ENCODE results near the gene GNAI3. TPM values are rescaled to one million over a fixed set of nuclear protein-coding genes. Genes with fewer than 3 reads are reported as not detected.

GNAI3 gene
- total RNA-seq, 2 experiments from 2014 or later: 5.1 to 5.4 TPM

- no peak overlapping the region for H3K4me3 ChIP-seq (ENCODE audit: low read length)
- no peaks in the 10 kb centered on the region for H3K27me3 Mint-ChIP-seq
- peaks cover 35% of the 10 kb centered on the region for H3K4me1 ChIP-seq (ENCODE audit: insufficient read depth, low read length)
- H3K4me3 Mint-ChIP-seq: no peak overlapping the region
- intact Hi-C loops (cut with DNase I, micrococcal nuclease): no loop called here
- POLR2A ChIA-PET: interaction anchor here (8.8 kb wide), 1 partner anchor 28 kb away, joined by 318 read pairs; the partner anchor contains the start of genes AMIGO1 and CYB561D1
- no peak for DNase-seq
- H3K4me1 Mint-ChIP-seq (ENCODE audit: low read depth): peaks cover 35% of the 10 kb centered on the region
- CTCF ChIA-PET: interaction anchor here (10.3 kb wide), 1 partner anchor 29 kb away, joined by 474 read pairs; the partner anchor contains the start of genes AMIGO1 and CYB561D1
- ATAC-seq (ENCODE audit: poor library complexity): no peak
- H3K27ac Mint-ChIP-seq: no peak overlapping the region
- TF ChIP-seq, protein P1, sequence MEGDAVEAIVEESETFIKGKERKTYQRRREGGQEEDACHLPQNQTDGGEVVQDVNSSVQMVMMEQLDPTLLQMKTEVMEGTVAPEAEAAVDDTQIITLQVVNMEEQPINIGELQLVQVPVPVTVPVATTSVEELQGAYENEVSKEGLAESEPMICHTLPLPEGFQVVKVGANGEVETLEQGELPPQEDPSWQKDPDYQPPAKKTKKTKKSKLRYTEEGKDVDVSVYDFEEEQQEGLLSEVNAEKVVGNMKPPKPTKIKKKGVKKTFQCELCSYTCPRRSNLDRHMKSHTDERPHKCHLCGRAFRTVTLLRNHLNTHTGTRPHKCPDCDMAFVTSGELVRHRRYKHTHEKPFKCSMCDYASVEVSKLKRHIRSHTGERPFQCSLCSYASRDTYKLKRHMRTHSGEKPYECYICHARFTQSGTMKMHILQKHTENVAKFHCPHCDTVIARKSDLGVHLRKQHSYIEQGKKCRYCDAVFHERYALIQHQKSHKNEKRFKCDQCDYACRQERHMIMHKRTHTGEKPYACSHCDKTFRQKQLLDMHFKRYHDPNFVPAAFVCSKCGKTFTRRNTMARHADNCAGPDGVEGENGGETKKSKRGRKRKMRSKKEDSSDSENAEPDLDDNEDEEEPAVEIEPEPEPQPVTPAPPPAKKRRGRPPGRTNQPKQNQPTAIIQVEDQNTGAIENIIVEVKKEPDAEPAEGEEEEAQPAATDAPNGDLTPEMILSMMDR (IDR thresholded peaks at IDR 0.05): no peak
- no peaks in the 10 kb centered on the region for H3K9me3 ChIP-seq (ENCODE audit: control insufficient read depth in 1 of 2, insufficient read depth in 1 of 2, low read length in 2 of 2)
- no peaks in the 10 kb centered on the region for H3K9me3 Mint-ChIP-seq
- H3K27ac ChIP-seq (ENCODE audit: low read depth in 1 of 2, low read length in 2 of 2): no peak overlapping the region
- no peaks in the 10 kb centered on the region for H3K36me3 Mint-ChIP-seq (ENCODE audit: low read depth)
- H3K27me3 ChIP-seq (ENCODE audit: control insufficient read depth in 1 of 2, insufficient read depth in 2 of 2, low read length in 2 of 2): no peaks in the 10 kb centered on the region
- H3K36me3 ChIP-seq (ENCODE audit: insufficient read depth, low read length): no peaks in the 10 kb centered on the region
Measured at GRCh38 chr1:109528712-109529111, 19.7 kb upstream of the GNAI3 start.

- ATAC-seq (ENCODE audit: poor library complexity) (no peak), DNase-seq (no peak)
- H3K27me3 Mint-ChIP-seq: no peaks in the 10 kb centered on the region
- TF ChIP-seq, protein P1 (IDR thresholded peaks at IDR 0.05): no peak
- H3K4me3 Mint-ChIP-seq: no peak overlapping the region
- peaks cover 35% of the 10 kb centered on the region for H3K4me1 Mint-ChIP-seq (ENCODE audit: low read depth)
- ChIA-PET CTCF (interaction anchor here (10.3 kb wide), 1 partner anchor 30 kb away, joined by 474 read pairs; the partner anchor contains the start of genes AMIGO1 and CYB561D1), POLR2A (interaction anchor here (0.7 to 8.8 kb wide), 4 partner anchors 10 to 29 kb away, joined by 3 to 318 read pairs (median 4); partner anchors contain the start of genes AMIGO1, CYB561D1 and GNAI3)
- H3K9me3 ChIP-seq (ENCODE audit: control insufficient read depth in 1 of 2, insufficient read depth in 1 of 2, low read length in 2 of 2): no peaks in the 10 kb centered on the region
- H3K27ac Mint-ChIP-seq: no peak overlapping the region
- no peaks in the 10 kb centered on the region for H3K9me3 Mint-ChIP-seq
- H3K27ac ChIP-seq (ENCODE audit: low read depth in 1 of 2, low read length in 2 of 2): no peak overlapping the region
- H3K27me3 ChIP-seq (ENCODE audit: control insufficient read depth in 1 of 2, insufficient read depth in 2 of 2, low read length in 2 of 2): no peaks in the 10 kb centered on the region
- no peaks in the 10 kb centered on the region for H3K36me3 Mint-ChIP-seq (ENCODE audit: low read depth)
- intact Hi-C loops (cut with DNase I, micrococcal nuclease): loop anchor here (5.0 kb wide), 2 partner anchors 103 to 703 kb away; partner anchors contain the start of gene PSMA5 (in 1 of the 2)
- H3K4me1 ChIP-seq (ENCODE audit: insufficient read depth, low read length): peaks cover 35% of the 10 kb centered on the region
- H3K36me3 ChIP-seq (ENCODE audit: insufficient read depth, low read length): no peaks in the 10 kb centered on the region
- no peak overlapping the region for H3K4me3 ChIP-seq (ENCODE audit: low read length)
Measured at GRCh38 chr1:109529881-109530456, 18.4 kb upstream of the GNAI3 start.

DNA sequence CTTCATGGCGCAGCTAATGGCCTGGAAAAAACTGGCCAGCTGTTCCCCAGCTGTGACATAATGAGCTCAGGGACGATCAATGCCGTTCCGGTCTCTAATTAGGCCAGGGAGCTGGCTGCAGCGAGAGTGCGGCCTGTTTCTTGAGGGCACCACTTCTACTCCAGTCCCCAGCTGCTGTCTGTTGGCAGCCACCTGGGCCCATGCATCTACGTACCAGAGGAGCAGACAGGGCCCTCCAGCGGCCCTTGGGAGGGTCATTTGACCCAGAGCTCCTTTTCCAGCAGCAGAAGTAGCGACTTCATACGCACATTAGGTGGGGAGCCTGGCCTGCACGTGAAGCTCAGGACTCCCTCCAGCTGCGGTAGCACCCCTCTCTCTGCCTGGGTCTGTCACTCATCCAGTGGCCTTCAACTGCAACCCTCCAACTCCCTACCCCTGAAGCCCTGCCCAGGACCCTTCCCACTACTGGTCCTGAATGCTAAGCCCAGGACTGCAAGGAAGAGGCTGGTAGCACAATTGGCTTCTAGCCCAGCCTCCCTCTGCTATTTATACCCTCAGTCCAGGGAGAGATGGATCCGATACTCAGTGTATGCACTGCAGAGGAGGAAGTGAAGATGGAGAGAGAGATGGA lies 17.8 kb upstream of the GNAI3 start:
- Histone ChIP-seq H3K9me3 (ENCODE audit: control insufficient read depth in 1 of 2, insufficient read depth in 1 of 2, low read length in 2 of 2) (no peaks in the 10 kb centered on the region), H3K27ac (ENCODE audit: low read depth in 1 of 2, low read length in 2 of 2) (no peak overlapping the region), H3K36me3 (ENCODE audit: insufficient read depth, low read length) (no peaks in the 10 kb centered on the region), H3K4me3 (ENCODE audit: low read length) (no peak overlapping the region), H3K27me3 (ENCODE audit: control insufficient read depth in 1 of 2, insufficient read depth in 2 of 2, low read length in 2 of 2) (no peaks in the 10 kb centered on the region), H3K4me1 (ENCODE audit: insufficient read depth, low read length) (peaks cover 35% of the 10 kb centered on the region)
- ChIA-PET POLR2A (interaction anchor here (0.7 to 8.8 kb wide), 3 partner anchors 10 to 30 kb away, joined by 3 to 318 read pairs (median 5); partner anchors contain the start of genes AMIGO1 and CYB561D1), CTCF (interaction anchor here (10.3 kb wide), 1 partner anchor 31 kb away, joined by 474 read pairs; the partner anchor contains the start of genes AMIGO1 and CYB561D1)
- ATAC-seq (ENCODE audit: poor library complexity) (no peak), DNase-seq (no peak)
- no peaks in the 10 kb centered on the region for H3K9me3 Mint-ChIP-seq
- TF ChIP-seq, protein P1 (IDR thresholded peaks at IDR 0.05): no peak
- intact Hi-C loops (cut with DNase I, micrococcal nuclease): loop anchor here (1.0 to 5.0 kb wide), 3 partner anchors 13 to 703 kb away; partner anchors contain the start of gene PSMA5 (in 1 of the 2)
- H3K36me3 Mint-ChIP-seq (ENCODE audit: low read depth): no peaks in the 10 kb centered on the region
- H3K4me3 Mint-ChIP-seq: peak overlapping the region; percentile 23
- H3K27me3 Mint-ChIP-seq: no peaks in the 10 kb centered on the region
- peaks cover 35% of the 10 kb centered on the region for H3K4me1 Mint-ChIP-seq (ENCODE audit: low read depth)
- H3K27ac Mint-ChIP-seq: peak overlapping the region; percentile 35
